Loucy (cell line): Measurements from ENCODE around the gene ZSCAN2.
"Not testable (repeated sequence)": the region's sequence is repeated elsewhere in the genome, so short reads cannot be mapped to it uniquely, and the experiment has no call there.

Experiments
- H2AFZ ChIP-seq: fragments of 200-600 bp; sonication (generic); 2 replicates; pipeline ENCODE4 v1.6.0; 2016; ENCODE audit warnings: antibody characterized with exemption, mild to moderate bottlenecking, low read length, moderate library complexity
- H3F3A ChIP-seq: fragments of 200-600 bp; 2 replicates; pipeline ENCODE4 v1.6.0; 2016; ENCODE audit warnings: antibody characterized with exemption, low read depth, mild to moderate bottlenecking
- H3K27me3 ChIP-seq: fragments of 200-600 bp; sonication (generic); 2 replicates; pipeline ENCODE4 v1.6.1; 2014; ENCODE audit warnings: low read length, mild to moderate bottlenecking; ENCODE audit not compliant: insufficient read depth, poor library complexity, severe bottlenecking
- H3K36me3 ChIP-seq: fragments of 200-600 bp; sonication (generic); 2 replicates; pipeline ENCODE4 v1.6.1; 2016; ENCODE audit warnings: low read length; ENCODE audit not compliant: insufficient read depth
- H3K4me1 ChIP-seq: fragments of 200-600 bp; sonication (generic); 2 replicates; pipeline ENCODE4 v1.5.1; 2014; ENCODE audit warnings: low read length, mild to moderate bottlenecking; ENCODE audit not compliant: insufficient read depth, poor library complexity, severe bottlenecking
- H3K4me2 ChIP-seq: fragments of 200-600 bp; sonication (generic); 2 replicates; pipeline ENCODE4 v1.6.0; 2014; ENCODE audit warnings: antibody characterized with exemption, low read length, low read depth, mild to moderate bottlenecking; ENCODE audit not compliant: poor library complexity, severe bottlenecking
- H3K4me3 ChIP-seq: fragments of 200-600 bp; sonication (generic); 2 replicates; pipeline ENCODE4 v1.5.1; 2014; ENCODE audit warnings: low read length, mild to moderate bottlenecking, mixed read lengths; ENCODE audit not compliant: poor library complexity, severe bottlenecking
- H3K79me2 ChIP-seq: fragments of 200-600 bp; sonication (generic); 2 replicates; pipeline ENCODE4 v1.6.1; 2014; ENCODE audit warnings: low read length; ENCODE audit not compliant: insufficient read depth
- H3K9ac ChIP-seq: fragments of 200-600 bp; sonication (generic); 2 replicates; pipeline ENCODE4 v1.6.0; 2014; ENCODE audit warnings: mild to moderate bottlenecking, low read depth, low read length, moderate library complexity; ENCODE audit not compliant: poor library complexity, severe bottlenecking
- H3K9me2 ChIP-seq: fragments of 200-600 bp; sonication (generic); replicated peaks from 2 replicates; pipeline ENCODE4 v1.6.1; 2016; ENCODE audit warnings: low read depth, low read length, mixed read lengths
- H3K9me3 ChIP-seq: fragments of 200-600 bp; sonication (generic); 2 replicates; pipeline ENCODE4 v1.6.1; 2014; ENCODE audit warnings: mild to moderate bottlenecking, antibody characterized with exemption, low read length, low read depth; ENCODE audit not compliant: insufficient read depth
- H4K20me1 ChIP-seq: fragments of 200-600 bp; sonication (generic); 2 replicates; pipeline ENCODE4 v1.6.0; 2014; ENCODE audit warnings: antibody characterized with exemption, low read length, mild to moderate bottlenecking; ENCODE audit not compliant: insufficient read depth, poor library complexity, severe bottlenecking
- CTCF ChIP-seq: fragments of 200-600 bp; sonication (generic); conservative IDR thresholded peaks from 2 replicates; pipeline ENCODE4 v1.5.1; 2014; ENCODE audit warnings: mild to moderate bottlenecking, antibody characterized with exemption, low read length
- EZH2phosphoT487 ChIP-seq: fragments of 200-600 bp; IDR thresholded peaks from 2 replicates; pipeline ENCODE4 v1.6.1; 2018; ENCODE audit warnings: antibody characterized with exemption, mild to moderate bottlenecking, moderate library complexity, borderline replicate concordance

The ZSCAN2 gene

GRCh38 chr15:84570164-84570735 is 30.6 kb upstream of the ZSCAN2 start:
- no peak for TF ChIP-seq CTCF
- TF ChIP-seq EZH2phosphoT487: no peak
- H3K4me3 ChIP-seq: peak overlapping the region; percentile 82
- H3F3A ChIP-seq: peaks cover 10% of the 10 kb centered on the region; the same call in 1 of the 2 replicates
- peaks cover 26% of the 10 kb centered on the region for H3K4me1 ChIP-seq
- H3K79me2 ChIP-seq: peaks cover 33% of the 10 kb centered on the region
- no peaks in the 10 kb centered on the region for H3K9me2 ChIP-seq
- no peaks in the 10 kb centered on the region for H3K36me3 ChIP-seq
- H3K4me2 ChIP-seq: peak overlapping the region; percentile 60
- H3K9me3 ChIP-seq: no peaks in the 10 kb centered on the region
- H3K27me3 ChIP-seq: no peaks in the 10 kb centered on the region
- H3K9ac ChIP-seq: peak overlapping the region; percentile 94
- H4K20me1 ChIP-seq: no peaks in the 10 kb centered on the region
- H2AFZ ChIP-seq: peak overlapping the region; percentile 94

GRCh38 chr15:84572231-84572630 is 28.6 kb upstream of the ZSCAN2 start:
- Histone ChIP-seq H4K20me1 (no peaks in the 10 kb centered on the region), H3F3A (peaks cover 10% of the 10 kb centered on the region; the same call in 1 of the 2 replicates), H3K4me2 (no peak overlapping the region), H2AFZ (0 out of 2 replicates have a peak overlapping the region, but pooled peaks have one; percentile 43), H3K79me2 (peaks cover 23% of the 10 kb centered on the region), H3K9ac (no peak overlapping the region), H3K9me2 (no peaks in the 10 kb centered on the region), H3K4me1 (peaks cover 17% of the 10 kb centered on the region), H3K27me3 (no peaks in the 10 kb centered on the region), H3K4me3 (no peak overlapping the region), H3K36me3 (no peaks in the 10 kb centered on the region), H3K9me3 (no peaks in the 10 kb centered on the region)
- no peak for TF ChIP-seq CTCF
- no peak for TF ChIP-seq EZH2phosphoT487

GRCh38 chr15:84575493-84575892 is 25.3 kb upstream of the ZSCAN2 start:
- no peaks in the 10 kb centered on the region for H3K79me2 ChIP-seq
- no peak; the same call in 1 of the 2 replicates for TF ChIP-seq CTCF
- no peak for TF ChIP-seq EZH2phosphoT487
- no peaks in the 10 kb centered on the region for H3K36me3 ChIP-seq
- H3K9ac ChIP-seq: no peak overlapping the region
- H3K9me3 ChIP-seq: no peaks in the 10 kb centered on the region
- H3K27me3 ChIP-seq: no peaks in the 10 kb centered on the region
- no peaks in the 10 kb centered on the region for H4K20me1 ChIP-seq
- H3K4me2 ChIP-seq: no peak overlapping the region
- H3K4me3 ChIP-seq: no peak overlapping the region
- no peaks in the 10 kb centered on the region for H3K4me1 ChIP-seq
- no peaks in the 10 kb centered on the region for H3K9me2 ChIP-seq
- no peak overlapping the region for H2AFZ ChIP-seq
- peaks cover 10% of the 10 kb centered on the region; the same call in 1 of the 2 replicates for H3F3A ChIP-seq

GRCh38 chr15:84577891-84578290 is 22.9 kb upstream of the ZSCAN2 start:
- not testable (repeated sequence) for H4K20me1 ChIP-seq, H3K4me3 ChIP-seq, H3K4me1 ChIP-seq, H3F3A ChIP-seq, H3K9me3 ChIP-seq, H3K9ac ChIP-seq, H3K79me2 ChIP-seq, H3K36me3 ChIP-seq, H3K4me2 ChIP-seq, H3K27me3 ChIP-seq, H2AFZ ChIP-seq, H3K9me2 ChIP-seq

GRCh38 chr15:84579261-84579721 is 21.5 kb upstream of the ZSCAN2 start:
- not testable (repeated sequence) for H3K9me3 ChIP-seq, H3K9ac ChIP-seq, H3K36me3 ChIP-seq, H3K4me1 ChIP-seq, H3K27me3 ChIP-seq, H3K4me2 ChIP-seq, H2AFZ ChIP-seq, H3F3A ChIP-seq, H3K9me2 ChIP-seq, H3K79me2 ChIP-seq, H3K4me3 ChIP-seq, H4K20me1 ChIP-seq
